NCI-H748 (cell line): ENCODE data around the gene SLC25A14.
"Not testable (repeated sequence)": the region's sequence is repeated elsewhere in the genome, so short reads cannot be mapped to it uniquely, and the experiment has no call there.

ENCODE experiments used
- DNase-seq: peaks from one replicate; lab custom pipeline; 2025; ENCODE audit not compliant: unreplicated experiment; lab: John Stamatoyannopoulos, UW

Gene SLC25A14

GRCh38 chrX:130339408-130340222, at the start of gene SLC25A14:
SLC25A14 (plus strand) TSS chrX:130339919; CDS start chrX:130340279, 360 bp downstream.
- peak; percentile 93 for DNase-seq

DNA sequence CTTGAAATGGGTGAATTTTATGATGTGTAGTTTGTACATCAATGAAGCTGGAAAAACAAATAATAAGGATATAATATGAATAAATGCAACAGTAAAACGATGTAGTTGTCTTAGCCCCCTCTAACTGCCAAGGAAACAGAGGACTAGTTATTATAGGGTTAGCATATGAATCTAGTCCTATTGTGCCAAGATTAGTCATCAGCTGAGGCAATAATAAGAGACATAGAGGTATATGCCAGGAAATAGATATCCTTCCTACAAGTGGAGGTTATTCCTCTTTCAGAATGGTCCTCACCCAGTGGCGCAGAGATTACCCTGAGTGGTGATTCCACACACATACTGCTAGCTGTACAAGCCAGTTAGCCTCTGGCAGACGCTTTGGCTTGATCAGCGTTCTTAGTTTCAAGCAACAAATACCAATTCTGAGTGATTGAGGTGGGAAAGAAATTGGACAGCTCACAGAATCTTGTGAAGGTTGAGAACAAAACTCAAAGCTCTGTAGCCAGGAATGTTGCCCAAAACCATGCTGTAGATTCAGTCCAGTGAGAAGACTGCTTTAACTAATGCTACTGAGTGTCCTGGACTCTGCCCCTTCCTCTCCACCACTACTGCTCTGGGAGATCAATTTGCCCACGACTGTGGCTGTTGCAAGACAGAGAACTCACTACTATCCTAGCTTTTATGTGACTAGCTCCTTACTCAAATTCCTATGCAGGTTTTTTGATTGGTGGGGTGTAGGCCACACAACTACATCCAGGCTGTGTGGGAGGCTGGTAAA, 44.0 kb upstream of the SLC25A14 start:
- DNase-seq, result no peak

- DNase-seq, result no peak
Measured at GRCh38 chrX:130296297-130296678, 43.4 kb upstream of the SLC25A14 start.

GRCh38 chrX:130296743-130297142, 43.0 kb upstream of the SLC25A14 start:
- no peak for DNase-seq

DNA sequence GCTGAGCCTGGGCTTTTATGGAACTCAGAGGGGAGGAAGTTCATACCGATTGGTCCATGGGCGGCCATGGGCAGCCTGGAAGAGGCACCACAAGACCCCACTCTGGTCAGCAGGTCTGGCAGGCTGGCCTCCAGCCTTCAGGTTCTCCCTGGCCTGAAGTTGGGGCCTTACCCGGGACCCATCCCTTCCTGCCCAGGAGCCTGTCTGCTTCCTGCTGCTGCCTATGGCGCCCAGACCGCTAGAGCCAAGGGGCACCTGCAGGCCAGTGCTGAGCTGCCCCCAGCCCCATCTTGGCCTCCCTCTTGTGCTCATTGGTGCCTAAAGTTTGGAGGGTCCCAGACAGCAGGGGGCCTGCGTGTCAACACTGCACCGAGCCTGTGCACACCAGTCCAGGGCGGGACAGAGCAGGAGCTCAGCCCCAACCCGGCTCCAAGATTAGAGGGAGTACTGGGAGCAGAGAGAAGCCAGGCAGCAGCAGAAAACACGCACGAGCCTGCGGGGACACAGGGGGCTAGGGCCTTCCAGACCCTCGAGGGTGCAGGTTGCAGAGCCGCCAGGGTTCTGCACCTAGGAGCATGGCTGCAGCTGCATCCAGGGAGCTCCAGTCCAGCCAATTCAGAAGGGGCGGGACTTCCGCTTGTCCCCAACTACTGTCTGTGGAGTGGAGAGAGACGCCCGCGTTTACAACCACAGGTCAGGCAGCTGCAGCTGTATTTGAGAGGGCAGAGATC, 40.3 kb upstream of the SLC25A14 start:
- peak; percentile 84 for DNase-seq

GRCh38 chrX:130300010-130300282, 39.8 kb upstream of the SLC25A14 start:
- no peak for DNase-seq

DNA sequence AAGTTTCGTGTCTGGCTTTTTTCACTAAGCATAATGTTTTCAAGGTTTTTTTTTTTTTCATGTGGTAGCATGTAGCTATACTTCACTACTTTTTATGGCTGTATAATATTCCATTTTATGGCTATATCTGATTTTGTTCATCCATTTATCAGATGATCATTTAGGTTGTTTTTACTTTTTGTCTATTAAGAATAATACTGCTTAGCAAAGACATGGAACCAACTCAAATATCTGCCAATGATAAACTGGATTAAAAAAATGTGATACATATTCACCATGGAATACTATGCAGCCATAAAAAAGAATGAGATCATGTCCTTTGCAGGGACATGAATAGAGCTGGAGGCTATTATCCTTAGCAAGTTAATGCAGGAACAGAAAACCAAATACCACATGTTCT, 38.3 kb upstream of the SLC25A14 start:
- DNase-seq, result no peak

DNA sequence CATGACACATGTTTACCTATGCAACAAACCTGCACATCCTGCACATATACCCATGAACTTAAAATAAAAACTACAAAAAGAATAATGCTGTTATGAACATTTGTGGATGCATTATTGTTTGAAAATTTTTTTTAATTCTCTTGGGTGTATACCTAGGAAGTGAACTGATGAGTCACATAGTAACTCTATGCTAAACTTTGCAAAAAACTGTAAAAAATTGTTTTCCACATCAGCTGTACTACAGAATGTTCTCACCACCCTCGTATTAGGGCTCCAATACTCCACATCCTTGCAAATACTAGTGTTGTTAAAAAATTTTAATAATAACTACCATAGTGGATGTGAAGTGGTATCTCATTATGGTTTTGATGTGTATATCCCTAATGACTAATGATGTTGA, 37.7 kb upstream of the SLC25A14 start:
- no peak for DNase-seq

GRCh38 chrX:130304587-130305368, 34.9 kb upstream of the SLC25A14 start:
- no peak for DNase-seq

DNA sequence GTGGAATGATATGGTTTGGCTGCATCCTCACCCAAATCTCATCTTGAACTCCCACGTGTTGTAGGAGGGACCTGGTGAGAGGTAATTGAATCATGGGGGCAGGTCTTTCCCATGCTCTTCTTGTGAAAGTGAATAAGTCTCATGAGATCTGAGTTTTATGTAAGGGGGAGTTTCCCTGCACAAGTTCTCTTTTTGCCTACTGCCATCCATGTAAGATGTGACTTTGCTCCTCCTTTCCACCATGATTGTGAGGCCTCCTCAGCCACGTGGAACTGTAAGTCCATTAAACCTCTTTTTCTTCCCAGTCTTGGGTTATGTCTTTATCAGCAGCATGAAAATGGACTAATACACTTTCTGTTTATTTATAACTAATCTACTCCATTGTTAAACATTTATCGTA, 19.8 kb upstream of the SLC25A14 start:
- DNase-seq, result not testable (repeated sequence)

- no peak for DNase-seq
Measured at GRCh38 chrX:130321550-130321949, 18.2 kb upstream of the SLC25A14 start.

DNA sequence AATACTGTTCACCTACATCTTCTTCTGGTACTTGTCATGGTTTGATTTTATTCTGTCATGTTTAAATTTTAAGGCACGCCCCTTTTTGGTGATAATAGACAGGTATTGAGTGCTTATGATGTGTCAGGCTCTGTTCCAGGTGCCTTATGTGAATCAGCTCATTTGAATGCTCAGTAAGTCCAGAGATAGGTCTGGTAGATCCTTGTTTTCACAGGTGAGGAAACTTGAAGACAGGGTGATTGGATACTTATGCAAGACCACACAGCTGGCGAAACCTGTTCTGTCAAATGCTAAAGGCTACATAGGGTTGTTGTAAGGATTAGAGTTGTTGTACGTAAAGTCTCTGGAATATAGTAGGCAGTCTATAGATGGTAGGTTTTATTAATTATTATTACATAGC, 9.6 kb upstream of the SLC25A14 start:
- no peak for DNase-seq

DNA sequence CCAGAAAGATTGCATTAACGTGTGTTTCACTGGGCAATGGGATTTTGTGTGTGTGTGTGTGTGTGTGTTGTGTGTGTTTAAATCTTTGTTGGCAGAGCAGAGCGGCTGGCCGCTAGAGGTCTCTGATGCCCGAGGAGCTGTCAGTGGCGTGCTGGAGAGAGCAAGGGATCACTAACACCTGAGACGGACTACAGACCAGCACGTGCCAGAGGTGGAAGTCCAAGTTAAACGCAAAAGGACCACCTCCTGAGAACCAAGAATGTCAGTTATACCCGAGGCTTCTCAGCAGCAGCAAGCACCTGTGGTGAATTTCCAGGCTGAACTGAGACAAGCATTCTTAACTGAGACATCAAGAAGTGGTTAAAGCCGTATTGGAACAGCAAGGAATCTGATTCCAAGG, 9.0 kb upstream of the SLC25A14 start:
- DNase-seq, result peak; percentile 76

GRCh38 chrX:130336531-130336930, 3.2 kb upstream of the SLC25A14 start:
- DNase-seq, result no peak

DNA sequence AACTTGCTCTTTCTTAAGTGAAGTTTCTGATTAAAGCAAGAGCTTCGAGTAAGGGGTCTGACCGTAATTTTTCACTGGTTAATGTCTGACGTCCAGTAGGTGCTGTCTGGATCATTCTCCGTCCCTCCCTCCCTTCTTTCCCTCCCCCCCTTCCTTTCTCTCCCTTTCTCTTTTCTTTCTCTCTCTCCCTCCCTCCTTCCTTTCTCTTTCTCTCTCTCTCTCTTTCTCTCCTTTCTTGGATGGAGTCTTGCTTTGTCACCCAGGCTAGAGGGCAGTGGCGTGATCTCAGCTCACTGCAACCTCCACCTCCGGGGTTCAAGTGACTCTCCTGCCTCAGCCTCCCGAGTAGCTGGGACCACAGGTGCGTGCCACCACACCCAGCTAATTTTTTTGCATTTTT, 850 bp upstream of the SLC25A14 start:
- not testable (repeated sequence) for DNase-seq

DNA sequence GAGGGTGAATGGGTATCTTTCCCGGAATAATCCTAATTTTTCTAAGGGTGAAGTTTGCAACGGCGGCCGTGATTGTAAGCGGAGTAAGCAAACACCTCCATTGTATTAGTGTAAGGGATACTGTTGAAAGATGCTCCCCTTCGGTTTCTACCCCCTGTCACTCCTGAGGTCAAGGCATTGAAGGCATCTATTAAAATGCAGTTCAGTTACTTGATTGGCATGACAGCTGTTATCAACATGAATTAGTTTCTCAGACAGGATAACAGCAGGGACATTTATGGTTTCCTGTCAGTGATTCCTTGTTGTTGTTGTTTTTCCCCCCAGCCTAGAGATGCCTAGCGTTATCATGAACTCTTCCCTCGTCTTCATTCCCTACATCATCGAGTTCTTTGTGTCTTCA, 552 bp downstream of the SLC25A14 start:
- peak; percentile 22 for DNase-seq

- no peak for DNase-seq
Measured at GRCh38 chrX:130343411-130343810, 3.7 kb downstream of the SLC25A14 start.

GRCh38 chrX:130347321-130347720, 7.6 kb downstream of the SLC25A14 start:
- DNase-seq, result no peak

- DNase-seq, result no peak
Measured at GRCh38 chrX:130351567-130351966, 11.8 kb downstream of the SLC25A14 start.

DNA sequence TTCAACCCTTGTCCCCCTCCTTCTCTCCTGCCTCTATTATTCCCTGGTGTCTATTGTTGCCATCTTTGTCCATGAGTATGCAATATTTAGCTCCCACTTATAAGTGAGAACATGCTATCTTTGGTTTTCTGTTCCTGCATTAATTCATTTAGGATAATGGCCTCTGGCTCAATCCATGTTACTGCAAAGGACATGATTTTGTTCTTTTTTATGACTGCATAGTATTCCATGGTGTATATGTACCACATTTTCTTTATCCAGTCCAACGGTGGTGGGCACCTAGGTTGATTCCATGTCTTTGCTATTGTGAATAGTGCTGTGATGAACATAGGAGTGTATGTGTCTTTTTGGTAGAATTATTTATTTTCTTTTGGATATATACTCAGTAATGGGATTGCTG, 12.3 kb downstream of the SLC25A14 start:
- DNase-seq, result not testable (repeated sequence)

DNA sequence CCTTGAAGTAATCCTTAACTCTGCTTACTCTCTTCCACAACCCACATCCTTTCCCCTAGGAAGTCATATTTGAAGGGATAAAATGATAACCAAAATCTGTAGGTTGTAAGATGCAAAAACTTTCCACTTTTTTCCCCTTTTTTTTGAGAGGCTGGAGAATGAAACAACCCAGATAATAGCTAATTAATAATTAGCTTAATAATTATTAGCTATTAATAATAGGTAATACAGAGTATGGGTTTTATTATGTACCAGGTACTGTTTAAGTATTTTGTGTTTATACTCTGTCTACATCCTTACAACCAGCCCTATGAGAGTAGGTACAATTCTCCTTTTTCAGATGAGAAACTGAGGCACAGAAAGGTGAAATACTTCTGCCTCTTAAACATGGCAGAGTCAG, 36.4 kb downstream of the SLC25A14 start:
- no peak for DNase-seq
